ENCODE data around the gene LYRM9. TPM values are rescaled to one million over a fixed set of nuclear protein-coding genes. Genes with fewer than 3 reads are reported as not detected.
"Not testable (repeated sequence)": the region's sequence is repeated elsewhere in the genome, so short reads cannot be mapped to it uniquely, and the experiment has no call there.

LYRM9 gene
- polyA plus RNA-seq, 3 donors, result 22.1 to 36.1 (median 23.4) TPM

GRCh38 chr17:27888945-27889344 is 4.2 kb downstream of the LYRM9 start:
- peak in 3 of 11 donors; percentile 51 to 54 (median 52) for DNase-seq (ENCODE audit: extremely low read depth in 1 of 11, low read depth in 9 of 11, low spot score in 4 of 11)

- DNase-seq (ENCODE audit: extremely low read depth in 1 of 11, low read depth in 9 of 11, low spot score in 4 of 11), result no peak
Observed at GRCh38 chr17:27888067-27888466, 5.1 kb downstream of the LYRM9 start.

- DNase-seq (ENCODE audit: extremely low read depth in 1 of 11, low read depth in 9 of 11, low spot score in 4 of 11), result not testable (repeated sequence)
Observed at GRCh38 chr17:27886348-27886906, 6.7 kb downstream of the LYRM9 start.

- no peak for DNase-seq (ENCODE audit: extremely low read depth in 1 of 11, low read depth in 9 of 11, low spot score in 4 of 11)
Observed at GRCh38 chr17:27882162-27882840, 10.9 kb downstream of the LYRM9 start.

GRCh38 chr17:27879987-27880608 is 13.1 kb downstream of the LYRM9 start:
- DNase-seq (ENCODE audit: extremely low read depth in 1 of 11, low read depth in 9 of 11, low spot score in 4 of 11), result peak in 10 of 11 donors; percentile 50 to 78 (median 62)

GRCh38 chr17:27878776-27879562 is 14.2 kb downstream of the LYRM9 start:
- peak in 4 of 11 donors; percentile 27 to 57 (median 36) for DNase-seq (ENCODE audit: extremely low read depth in 1 of 11, low read depth in 9 of 11, low spot score in 4 of 11)

- DNase-seq (ENCODE audit: extremely low read depth in 1 of 11, low read depth in 9 of 11, low spot score in 4 of 11), result no peak
Observed at GRCh38 chr17:27873746-27874145, 19.4 kb downstream of the LYRM9 start.

- no peak for DNase-seq (ENCODE audit: extremely low read depth in 1 of 11, low read depth in 9 of 11, low spot score in 4 of 11)
Observed at GRCh38 chr17:27873211-27873610, 20.0 kb downstream of the LYRM9 start.

GRCh38 chr17:27872776-27873175 is 20.4 kb downstream of the LYRM9 start:
- no peak for DNase-seq (ENCODE audit: extremely low read depth in 1 of 11, low read depth in 9 of 11, low spot score in 4 of 11)

GRCh38 chr17:27871407-27871806 is 21.8 kb downstream of the LYRM9 start:
- no peak for DNase-seq (ENCODE audit: extremely low read depth in 1 of 11, low read depth in 9 of 11, low spot score in 4 of 11)

- DNase-seq (ENCODE audit: extremely low read depth in 1 of 11, low read depth in 9 of 11, low spot score in 4 of 11), result no peak
Observed at GRCh38 chr17:27870345-27870744, 22.8 kb downstream of the LYRM9 start.

- no peak for DNase-seq (ENCODE audit: extremely low read depth in 1 of 11, low read depth in 9 of 11, low spot score in 4 of 11)
Observed at GRCh38 chr17:27868565-27868964, 24.6 kb downstream of the LYRM9 start.

GRCh38 chr17:27862840-27863239 is 30.3 kb downstream of the LYRM9 start:
- DNase-seq (ENCODE audit: extremely low read depth in 1 of 11, low read depth in 9 of 11, low spot score in 4 of 11), result no peak

GRCh38 chr17:27862004-27862403 is 31.2 kb downstream of the LYRM9 start:
- DNase-seq (ENCODE audit: extremely low read depth in 1 of 11, low read depth in 9 of 11, low spot score in 4 of 11), result no peak

- no peak for DNase-seq (ENCODE audit: extremely low read depth in 1 of 11, low read depth in 9 of 11, low spot score in 4 of 11)
Observed at GRCh38 chr17:27860971-27861664, 32.0 kb downstream of the LYRM9 start.

GRCh38 chr17:27858621-27859305 is 34.4 kb downstream of the LYRM9 start:
- DNase-seq (ENCODE audit: extremely low read depth in 1 of 11, low read depth in 9 of 11, low spot score in 4 of 11), result no peak

- no peak for DNase-seq (ENCODE audit: extremely low read depth in 1 of 11, low read depth in 9 of 11, low spot score in 4 of 11)
Observed at GRCh38 chr17:27856676-27857432, 36.3 kb downstream of the LYRM9 start.

- no peak for DNase-seq (ENCODE audit: extremely low read depth in 1 of 11, low read depth in 9 of 11, low spot score in 4 of 11)
Observed at GRCh38 chr17:27855454-27855853, 37.7 kb downstream of the LYRM9 start.

Measured in renal cortex interstitium (tissue), 11 donors.